Measurements from ENCODE around the gene CDH15. TPM values are rescaled to one million over a fixed set of nuclear protein-coding genes. Genes with fewer than 3 reads are reported as not detected.

Gene CDH15
- total and polyA plus RNA-seq, 2 of the 13 experiments (the other 11 are each of a cell fraction or from before 2014, with no cell fraction given), result 0.74 to 2.2 TPM

DNA sequence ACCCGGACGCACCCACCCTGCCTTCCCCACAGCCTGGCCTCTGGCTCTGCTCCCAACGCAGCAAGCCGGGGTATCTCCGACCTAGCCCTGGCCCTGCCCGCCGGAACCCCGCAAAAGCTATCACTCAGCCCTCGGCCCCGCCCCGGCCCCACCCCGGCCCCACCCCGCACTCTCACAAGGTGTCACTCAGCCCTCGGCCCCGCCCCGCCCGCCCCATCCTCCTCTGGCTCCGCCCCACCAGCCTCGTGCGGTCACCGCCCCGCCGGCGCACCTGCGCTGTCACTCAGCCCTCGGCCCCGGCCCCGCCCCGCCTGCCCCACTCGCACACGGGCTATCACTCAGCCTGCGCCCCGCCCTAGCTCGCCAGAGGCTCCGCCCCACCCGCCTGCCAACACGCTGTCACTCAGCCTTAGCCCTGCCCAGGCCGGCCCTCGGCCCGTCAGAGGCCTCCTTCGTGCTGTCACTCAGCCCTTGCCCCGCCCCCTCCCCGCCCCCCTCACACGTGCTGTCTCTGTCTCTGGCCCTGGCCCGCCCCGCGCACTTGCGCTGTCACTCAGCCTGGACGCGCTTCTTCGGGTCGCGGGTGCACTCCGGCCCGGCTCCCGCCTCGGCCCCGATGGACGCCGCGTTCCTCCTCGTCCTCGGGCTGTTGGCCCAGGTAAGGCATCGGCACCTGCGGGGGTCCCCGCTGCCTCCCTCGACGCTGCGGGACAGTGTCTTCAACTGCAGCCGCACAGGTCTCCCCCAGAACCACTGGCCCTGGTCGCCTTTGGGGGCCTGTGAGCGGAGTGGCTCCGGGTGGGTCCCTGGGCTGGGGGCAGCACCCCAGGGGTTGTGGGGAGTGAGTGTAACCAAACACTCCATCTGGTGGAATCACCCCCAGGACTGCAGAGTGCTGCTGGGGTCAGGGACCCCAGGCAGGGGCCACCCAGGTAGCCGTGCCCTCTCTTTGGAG is at the start of gene CDH15 (continued):
- TF ChIP-seq TFDP2 (CRISPR knock-in tag; IDR thresholded peaks at IDR 0.05), result peak; percentile 34; the same call in 1 of the 2 replicates
- TF ChIP-seq ZNF224 (CRISPR knock-in tag; IDR thresholded peaks at IDR 0.05), result no peak
- TF ChIP-seq GATAD2A (CRISPR knock-in tag; IDR thresholded peaks at IDR 0.05), result no peak
- TF ChIP-seq, protein P1, sequence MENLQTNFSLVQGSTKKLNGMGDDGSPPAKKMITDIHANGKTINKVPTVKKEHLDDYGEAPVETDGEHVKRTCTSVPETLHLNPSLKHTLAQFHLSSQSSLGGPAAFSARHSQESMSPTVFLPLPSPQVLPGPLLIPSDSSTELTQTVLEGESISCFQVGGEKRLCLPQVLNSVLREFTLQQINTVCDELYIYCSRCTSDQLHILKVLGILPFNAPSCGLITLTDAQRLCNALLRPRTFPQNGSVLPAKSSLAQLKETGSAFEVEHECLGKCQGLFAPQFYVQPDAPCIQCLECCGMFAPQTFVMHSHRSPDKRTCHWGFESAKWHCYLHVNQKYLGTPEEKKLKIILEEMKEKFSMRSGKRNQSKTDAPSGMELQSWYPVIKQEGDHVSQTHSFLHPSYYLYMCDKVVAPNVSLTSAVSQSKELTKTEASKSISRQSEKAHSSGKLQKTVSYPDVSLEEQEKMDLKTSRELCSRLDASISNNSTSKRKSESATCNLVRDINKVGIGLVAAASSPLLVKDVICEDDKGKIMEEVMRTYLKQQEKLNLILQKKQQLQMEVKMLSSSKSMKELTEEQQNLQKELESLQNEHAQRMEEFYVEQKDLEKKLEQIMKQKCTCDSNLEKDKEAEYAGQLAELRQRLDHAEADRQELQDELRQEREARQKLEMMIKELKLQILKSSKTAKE (CRISPR knock-in tag; IDR thresholded peaks at IDR 0.05; ENCODE audit: borderline replicate concordance), result 0 out of 2 replicates have a peak, but pooled peaks have one; percentile 24
- no peak for TF ChIP-seq ZNF331 (CRISPR knock-in tag; IDR thresholded peaks at IDR 0.05)
- TF ChIP-seq, protein P2, sequence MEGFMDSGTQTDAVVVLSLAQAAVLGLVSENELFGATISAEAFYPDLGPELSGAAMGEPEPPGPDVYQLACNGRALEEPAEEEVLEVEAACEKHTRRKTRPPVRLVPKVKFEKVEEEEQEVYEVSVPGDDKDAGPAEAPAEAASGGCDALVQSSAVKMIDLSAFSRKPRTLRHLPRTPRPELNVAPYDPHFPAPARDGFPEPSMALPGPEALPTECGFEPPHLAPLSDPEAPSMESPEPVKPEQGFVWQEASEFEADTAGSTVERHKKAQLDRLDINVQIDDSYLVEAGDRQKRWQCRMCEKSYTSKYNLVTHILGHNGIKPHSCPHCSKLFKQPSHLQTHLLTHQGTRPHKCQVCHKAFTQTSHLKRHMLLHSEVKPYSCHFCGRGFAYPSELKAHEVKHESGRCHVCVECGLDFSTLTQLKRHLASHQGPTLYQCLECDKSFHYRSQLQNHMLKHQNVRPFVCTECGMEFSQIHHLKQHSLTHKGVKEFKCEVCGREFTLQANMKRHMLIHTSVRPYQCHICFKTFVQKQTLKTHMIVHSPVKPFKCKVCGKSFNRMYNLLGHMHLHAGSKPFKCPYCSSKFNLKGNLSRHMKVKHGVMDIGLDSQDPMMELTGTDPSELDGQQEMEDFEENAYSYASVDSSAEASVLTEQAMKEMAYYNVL (CRISPR knock-in tag; IDR thresholded peaks at IDR 0.05; ENCODE audit: borderline replicate concordance), result 0 out of 2 replicates have a peak, but pooled peaks have one; percentile 36
- TF ChIP-seq ZNF256 (CRISPR knock-in tag; conservative IDR thresholded peaks at IDR 0.05), result no peak
- TF ChIP-seq CENPT (CRISPR knock-in tag; IDR thresholded peaks at IDR 0.05; ENCODE audit: low read depth), result no peak
- no peak for TF ChIP-seq ZBTB34 (CRISPR knock-in tag; IDR thresholded peaks at IDR 0.05)
- TF ChIP-seq HNF4A (CRISPR knock-in tag; IDR thresholded peaks at IDR 0.05), result no peak
- no peak for TF ChIP-seq SMARCC2 (IDR thresholded peaks at IDR 0.05)
- TF ChIP-seq, protein P3, sequence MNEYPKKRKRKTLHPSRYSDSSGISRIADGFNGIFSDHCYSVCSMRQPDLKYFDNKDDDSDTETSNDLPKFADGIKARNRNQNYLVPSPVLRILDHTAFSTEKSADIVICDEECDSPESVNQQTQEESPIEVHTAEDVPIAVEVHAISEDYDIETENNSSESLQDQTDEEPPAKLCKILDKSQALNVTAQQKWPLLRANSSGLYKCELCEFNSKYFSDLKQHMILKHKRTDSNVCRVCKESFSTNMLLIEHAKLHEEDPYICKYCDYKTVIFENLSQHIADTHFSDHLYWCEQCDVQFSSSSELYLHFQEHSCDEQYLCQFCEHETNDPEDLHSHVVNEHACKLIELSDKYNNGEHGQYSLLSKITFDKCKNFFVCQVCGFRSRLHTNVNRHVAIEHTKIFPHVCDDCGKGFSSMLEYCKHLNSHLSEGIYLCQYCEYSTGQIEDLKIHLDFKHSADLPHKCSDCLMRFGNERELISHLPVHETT (CRISPR knock-in tag; conservative IDR thresholded peaks at IDR 0.05), result no peak
- no peak for TF ChIP-seq ZNF616 (CRISPR knock-in tag; IDR thresholded peaks at IDR 0.05; ENCODE audit: low read depth)
- TF ChIP-seq, protein P4, sequence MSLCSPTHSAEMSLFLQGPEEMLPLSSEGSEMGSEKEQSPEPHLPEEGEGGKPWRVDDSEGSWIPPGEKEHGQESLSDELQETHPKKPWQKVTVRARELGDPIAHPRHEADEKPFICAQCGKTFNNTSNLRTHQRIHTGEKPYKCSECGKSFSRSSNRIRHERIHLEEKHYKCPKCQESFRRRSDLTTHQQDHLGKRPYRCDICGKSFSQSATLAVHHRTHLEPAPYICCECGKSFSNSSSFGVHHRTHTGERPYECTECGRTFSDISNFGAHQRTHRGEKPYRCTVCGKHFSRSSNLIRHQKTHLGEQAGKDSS (CRISPR knock-in tag; IDR thresholded peaks at IDR 0.05; ENCODE audit: borderline replicate concordance, low read depth), result no peak
- no peak for TF ChIP-seq ZNF136 (CRISPR knock-in tag; IDR thresholded peaks at IDR 0.05; ENCODE audit: low read depth)
- TF ChIP-seq MLX (CRISPR knock-in tag; IDR thresholded peaks at IDR 0.05), result no peak
- TF ChIP-seq CHCHD3 (CRISPR knock-in tag; IDR thresholded peaks at IDR 0.05), result no peak
- TF ChIP-seq SATB2 (CRISPR knock-in tag; IDR thresholded peaks at IDR 0.05), result no peak
- TF ChIP-seq TCF7 (IDR thresholded peaks at IDR 0.05; ENCODE audit: low read depth), result no peak
